A673 (cell line): ENCODE data around the gene HPCAL1.

Experiments
- CTCF ChIP-seq: fragments of 300-800, 200-600 bp; sonication (generic); conservative IDR thresholded peaks from 2 replicates; pipeline ENCODE4 v1.5.1; 2017; ENCODE audit warnings: low read depth, mild to moderate bottlenecking, antibody characterized with exemption, low read length, moderate library complexity, mixed read lengths
- EZH2 ChIP-seq: fragments of 200-600 bp; sonication (generic); IDR thresholded peaks from 2 replicates; pipeline ENCODE4 v1.6.1; 2017; ENCODE audit warnings: borderline replicate concordance, low read depth, mild to moderate bottlenecking, mixed read lengths, antibody characterized with exemption, low read length; ENCODE audit not compliant: poor library complexity, severe bottlenecking

DNA sequence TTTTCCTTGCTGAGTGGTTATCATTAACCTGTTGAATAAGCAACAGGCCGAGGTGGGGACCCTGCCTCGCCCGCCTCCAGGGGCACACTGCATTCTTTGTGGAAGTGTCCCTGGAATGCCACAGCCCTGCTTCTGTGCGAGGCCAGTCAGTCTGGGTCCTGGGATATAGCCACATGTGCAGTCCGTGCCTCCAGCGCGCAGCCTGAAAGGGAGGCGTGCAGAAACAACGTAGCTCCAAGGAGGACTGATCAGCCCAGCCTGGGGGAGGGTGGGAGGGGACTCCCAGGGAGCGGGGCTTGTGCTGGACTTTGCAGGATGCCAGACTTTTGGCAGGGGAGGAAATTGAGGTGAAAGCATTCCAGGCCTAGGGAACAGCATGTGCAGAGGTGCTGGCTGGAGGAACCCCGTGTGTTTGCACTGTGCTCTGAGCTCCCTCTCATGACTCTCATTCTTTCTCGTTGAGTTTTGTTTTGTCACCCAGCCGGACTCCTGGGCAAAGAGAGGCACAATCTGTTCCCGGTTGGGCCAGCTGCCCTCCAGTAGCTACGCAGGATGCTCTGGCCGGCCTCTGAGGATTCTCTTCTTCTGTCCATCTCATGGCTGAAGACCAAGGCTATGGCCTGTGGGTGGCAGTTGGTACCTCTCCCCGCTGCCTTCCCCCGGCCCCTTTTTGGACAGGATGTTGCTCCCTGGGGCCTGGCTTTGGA, 39.7 kb downstream of the HPCAL1 start:
- TF ChIP-seq EZH2 (no peak), CTCF (no peak)
